Mucosa of rectum (tissue), 2 donors: ENCODE measurements around the gene TMEM267.
"Not testable (repeated sequence)": the region's sequence is repeated elsewhere in the genome, so short reads cannot be mapped to it uniquely, and the experiment has no call there.

Experiments used
- H3K27ac ChIP-seq, 2 donors: one replicate each; pipeline ENCODE4 v1.7.0; 2013; ENCODE audit warnings: inconsistent platforms in 2 of 2, low read depth in 2 of 2, low read length in 2 of 2
- H3K27me3 ChIP-seq, 2 donors: one replicate each; pipeline ENCODE4 v1.7.0; 2013; ENCODE audit warnings: low read length in 2 of 2; ENCODE audit not compliant: control insufficient read depth in 2 of 2, insufficient read depth in 2 of 2
- H3K36me3 ChIP-seq, 2 donors: one replicate each; pipeline ENCODE4 v1.7.0; 2013; ENCODE audit warnings: low read length in 2 of 2; ENCODE audit not compliant: control insufficient read depth in 2 of 2, insufficient read depth in 2 of 2
- H3K4me1 ChIP-seq, 2 donors: one replicate each; pipeline ENCODE4 v1.7.0; 2013; ENCODE audit warnings: low read length in 2 of 2, mild to moderate bottlenecking in 1 of 2; ENCODE audit not compliant: control insufficient read depth in 2 of 2, insufficient read depth in 2 of 2
- H3K4me3 ChIP-seq, 2 donors: one replicate each; pipeline ENCODE4 v1.7.0; 2013; ENCODE audit warnings: low read length in 2 of 2
- H3K9ac ChIP-seq, 2 donors: one replicate each; pipeline ENCODE4 v1.7.0; 2013; ENCODE audit warnings: low read length in 2 of 2, low read depth in 1 of 2, mild to moderate bottlenecking in 1 of 2
- H3K9me3 ChIP-seq, 2 donors: one replicate each; pipeline ENCODE4 v1.7.0; 2013; ENCODE audit warnings: low read length in 2 of 2; ENCODE audit not compliant: control insufficient read depth in 2 of 2
- donor health status: healthy.
- donor health status: Normal muscosa, but diverticular disease.

TMEM267 gene

GRCh38 chr5:43497311-43498104, 13.8 kb upstream of the TMEM267 start:
- Histone ChIP-seq H3K9me3 (no peaks in the 10 kb centered on the region), H3K4me1 (no peaks in the 10 kb centered on the region), H3K36me3 (no peaks in the 10 kb centered on the region), H3K4me3 (peak overlapping the region; percentile 37 to 56), H3K27me3 (no peaks in the 10 kb centered on the region), H3K27ac (peak overlapping the region in 1 of 2 donors; percentile 55), H3K9ac (peak overlapping the region; percentile 43 to 57)

GRCh38 chr5:43491326-43491725, 7.7 kb upstream of the TMEM267 start:
- H3K9ac ChIP-seq, result no peak overlapping the region
- H3K9me3 ChIP-seq, result no peaks in the 10 kb centered on the region
- no peak overlapping the region for H3K4me3 ChIP-seq
- H3K36me3 ChIP-seq, result no peaks in the 10 kb centered on the region
- H3K27me3 ChIP-seq, result no peaks in the 10 kb centered on the region
- no peaks in the 10 kb centered on the region for H3K4me1 ChIP-seq
- H3K27ac ChIP-seq, result no peak overlapping the region

- H3K27ac ChIP-seq, result no peak overlapping the region
- H3K4me1 ChIP-seq, result peaks cover 9 to 22% of the 10 kb centered on the region in 2 donors
- H3K9me3 ChIP-seq, result no peaks in the 10 kb centered on the region
- H3K36me3 ChIP-seq, result no peaks in the 10 kb centered on the region
- no peak overlapping the region for H3K4me3 ChIP-seq
- H3K27me3 ChIP-seq, result no peaks in the 10 kb centered on the region
- no peak overlapping the region for H3K9ac ChIP-seq
These were observed 2.7 kb upstream of the TMEM267 start for GRCh38 chr5:43486353-43486752.

- Histone ChIP-seq H3K27me3 (no peaks in the 10 kb centered on the region), H3K4me1 (peaks cover 9 to 22% of the 10 kb centered on the region in 2 donors), H3K36me3 (no peaks in the 10 kb centered on the region), H3K4me3 (no peak overlapping the region), H3K27ac (peak overlapping the region; percentile 98), H3K9me3 (no peaks in the 10 kb centered on the region), H3K9ac (peak overlapping the region in 1 of 2 donors; percentile 96)
These were observed 1.7 kb upstream of the TMEM267 start for GRCh38 chr5:43485406-43485805.

- peaks cover 9 to 22% of the 10 kb centered on the region in 2 donors for H3K4me1 ChIP-seq
- H3K36me3 ChIP-seq, result no peaks in the 10 kb centered on the region
- no peaks in the 10 kb centered on the region for H3K9me3 ChIP-seq
- H3K27me3 ChIP-seq, result no peaks in the 10 kb centered on the region
- peak overlapping the region; percentile 96 to 98 for H3K9ac ChIP-seq
- H3K4me3 ChIP-seq, result peak overlapping the region; percentile 86 to 94
- H3K27ac ChIP-seq, result peak overlapping the region; percentile 98
These were observed 613 bp upstream of the TMEM267 start for GRCh38 chr5:43484106-43484849.

GRCh38 chr5:43482490-43483297, 971 bp downstream of the TMEM267 start:
- Histone ChIP-seq H3K9ac (peak overlapping the region; percentile 96 to 98), H3K27ac (peak overlapping the region; percentile 98), H3K4me1 (peaks cover 9 to 22% of the 10 kb centered on the region in 2 donors), H3K4me3 (peak overlapping the region; percentile 86 to 94), H3K9me3 (no peaks in the 10 kb centered on the region), H3K27me3 (no peaks in the 10 kb centered on the region), H3K36me3 (no peaks in the 10 kb centered on the region)

- Histone ChIP-seq H3K36me3 (peaks cover 0 to 3% of the 10 kb centered on the region in 2 donors), H3K27ac (no peak overlapping the region), H3K9ac (no peak overlapping the region), H3K27me3 (no peaks in the 10 kb centered on the region), H3K4me3 (no peak overlapping the region), H3K9me3 (peaks cover 0 to 6% of the 10 kb centered on the region in 2 donors), H3K4me1 (no peaks in the 10 kb centered on the region)
These were observed 13.8 kb downstream of the TMEM267 start for GRCh38 chr5:43469671-43470391.

- H3K27me3 ChIP-seq, result no peaks in the 10 kb centered on the region
- peaks cover 0 to 6% of the 10 kb centered on the region in 2 donors for H3K9me3 ChIP-seq
- no peak overlapping the region for H3K27ac ChIP-seq
- H3K36me3 ChIP-seq, result peaks cover 0 to 3% of the 10 kb centered on the region in 2 donors
- no peak overlapping the region for H3K4me3 ChIP-seq
- H3K9ac ChIP-seq, result no peak overlapping the region
- H3K4me1 ChIP-seq, result no peaks in the 10 kb centered on the region
These were observed 16.6 kb downstream of the TMEM267 start for GRCh38 chr5:43467100-43467499.

GRCh38 chr5:43465455-43465854, 18.2 kb downstream of the TMEM267 start:
- H3K9ac ChIP-seq, H3K36me3 ChIP-seq, H3K9me3 ChIP-seq, H3K27ac ChIP-seq, H3K4me1 ChIP-seq, H3K4me3 ChIP-seq, H3K27me3 ChIP-seq: not testable (repeated sequence)
